OCI-M2 (cell line): Measurements from ENCODE around the gene KIF12.

Experiments used
- DNase-seq: peaks from one replicate; lab custom pipeline; 2025; ENCODE audit not compliant: unreplicated experiment; lab: John Stamatoyannopoulos, UW

KIF12 gene

GRCh38 chr9:114069476-114070187 lies 29.5 kb downstream of the KIF12 start:
- DNase-seq = no peak

GRCh38 chr9:114065304-114065703 lies 33.8 kb downstream of the KIF12 start:
- no peak for DNase-seq

- DNase-seq = no peak
These were observed 37.1 kb downstream of the KIF12 start for GRCh38 chr9:114061830-114062474.

GRCh38 chr9:114061292-114061691 lies 37.8 kb downstream of the KIF12 start:
- DNase-seq = no peak

- DNase-seq = no peak
These were observed 38.4 kb downstream of the KIF12 start for GRCh38 chr9:114060711-114061110.

GRCh38 chr9:114060070-114060469 lies 39.0 kb downstream of the KIF12 start:
- no peak for DNase-seq

- no peak for DNase-seq
These were observed 39.9 kb downstream of the KIF12 start for GRCh38 chr9:114059047-114059803.

GRCh38 chr9:114058688-114059046 lies 40.4 kb downstream of the KIF12 start:
- DNase-seq = no peak

- DNase-seq = no peak
These were observed 41.8 kb downstream of the KIF12 start for GRCh38 chr9:114057161-114057885.

GRCh38 chr9:114056527-114056926 lies 42.6 kb downstream of the KIF12 start:
- DNase-seq = no peak

- no peak for DNase-seq
These were observed 43.2 kb downstream of the KIF12 start for GRCh38 chr9:114055894-114056293.

GRCh38 chr9:114055061-114055460 lies 44.0 kb downstream of the KIF12 start:
- no peak for DNase-seq

- no peak for DNase-seq
These were observed 44.9 kb downstream of the KIF12 start for GRCh38 chr9:114054191-114054690.

- DNase-seq = no peak
These were observed 45.7 kb downstream of the KIF12 start for GRCh38 chr9:114053246-114054005.

GRCh38 chr9:114051706-114052105 lies 47.4 kb downstream of the KIF12 start:
- DNase-seq = no peak

- no peak for DNase-seq
These were observed 47.8 kb downstream of the KIF12 start for GRCh38 chr9:114051281-114051680.

- no peak for DNase-seq
These were observed 48.4 kb downstream of the KIF12 start for GRCh38 chr9:114050646-114051045.

GRCh38 chr9:114050226-114050568 lies 48.9 kb downstream of the KIF12 start:
- DNase-seq = no peak

- DNase-seq = no peak
These were observed 49.5 kb downstream of the KIF12 start for GRCh38 chr9:114049441-114050225.
